ENCODE measurements around the gene TMEM125.

Gene TMEM125

DNA sequence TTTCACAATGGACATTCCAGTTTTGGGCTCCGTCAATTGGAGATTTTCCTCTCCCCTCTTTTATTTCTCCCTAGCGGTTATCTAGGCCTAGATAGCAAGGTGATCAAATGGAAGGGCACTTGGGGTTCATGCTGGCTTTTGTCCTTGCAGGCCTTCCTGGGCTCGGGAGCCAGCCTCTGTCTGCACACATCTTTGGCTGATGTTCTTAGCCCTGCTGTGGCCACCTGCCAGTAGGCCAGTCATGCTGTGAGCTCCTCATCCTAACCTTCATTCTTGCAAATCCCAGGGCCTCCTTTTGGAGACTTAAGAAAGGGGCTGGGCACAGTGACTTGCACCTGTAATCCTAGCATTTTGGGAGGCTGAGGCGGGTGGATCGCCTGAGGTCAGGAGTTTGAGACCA is 44.5 kb downstream of the TMEM125 start:
- DNase-seq, result no peak

DNA sequence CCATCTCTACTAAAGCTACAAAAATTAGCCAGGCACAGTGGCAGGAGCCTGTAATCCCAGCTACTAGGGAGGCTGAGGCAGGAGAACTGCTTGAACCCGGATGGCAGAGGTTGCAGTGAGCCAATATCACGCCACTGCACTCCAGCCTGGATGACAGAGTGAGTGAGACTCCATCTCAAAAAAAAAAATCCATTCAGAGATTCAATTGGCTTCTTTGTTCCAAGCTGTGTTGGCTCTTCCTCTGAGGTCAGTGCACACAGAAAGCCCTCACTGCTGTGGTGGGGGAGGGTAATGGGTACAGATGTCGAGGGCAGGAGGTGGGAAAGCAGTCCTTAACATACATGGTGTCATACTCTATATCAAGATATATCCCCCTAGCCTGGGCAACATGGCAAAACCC is 45.7 kb downstream of the TMEM125 start:
- no peak for DNase-seq

DNA sequence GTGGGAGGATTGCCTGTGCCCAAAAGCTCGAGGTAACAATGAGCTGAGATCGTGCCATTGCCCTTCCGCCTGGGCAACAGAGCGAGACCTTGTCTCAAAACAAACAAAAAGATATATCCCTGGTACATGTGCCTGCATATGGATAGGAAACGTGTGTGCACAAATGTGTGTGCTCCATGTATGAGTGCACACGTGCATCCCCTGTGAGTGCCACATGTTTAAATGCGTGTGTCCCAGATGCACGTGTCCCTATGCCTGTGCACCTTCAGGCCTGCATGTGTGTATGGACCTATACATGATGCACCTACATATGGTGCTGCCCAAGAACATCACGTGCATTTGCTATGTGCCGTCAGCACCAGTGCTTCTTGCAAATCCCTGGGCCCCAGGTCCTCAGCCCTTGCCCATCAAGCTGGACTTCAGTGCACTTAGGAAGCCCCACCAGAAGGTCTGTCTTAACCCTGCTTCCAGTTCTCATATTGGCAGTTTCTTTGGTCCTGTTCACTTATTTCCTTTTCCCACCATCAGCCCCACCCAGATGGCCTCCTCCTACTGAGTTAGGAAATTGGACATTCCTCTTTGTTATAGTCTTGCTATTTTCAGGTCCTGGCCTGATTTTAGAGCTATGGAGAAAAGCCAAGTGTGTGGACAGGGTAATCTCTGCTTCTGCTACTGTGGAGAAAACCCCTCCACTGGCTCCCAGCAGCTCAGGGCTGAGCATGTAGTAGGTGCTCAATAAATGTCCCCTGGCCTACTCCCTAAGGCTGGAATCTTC is 46.4 kb downstream of the TMEM125 start:
- no peak for DNase-seq

DNA sequence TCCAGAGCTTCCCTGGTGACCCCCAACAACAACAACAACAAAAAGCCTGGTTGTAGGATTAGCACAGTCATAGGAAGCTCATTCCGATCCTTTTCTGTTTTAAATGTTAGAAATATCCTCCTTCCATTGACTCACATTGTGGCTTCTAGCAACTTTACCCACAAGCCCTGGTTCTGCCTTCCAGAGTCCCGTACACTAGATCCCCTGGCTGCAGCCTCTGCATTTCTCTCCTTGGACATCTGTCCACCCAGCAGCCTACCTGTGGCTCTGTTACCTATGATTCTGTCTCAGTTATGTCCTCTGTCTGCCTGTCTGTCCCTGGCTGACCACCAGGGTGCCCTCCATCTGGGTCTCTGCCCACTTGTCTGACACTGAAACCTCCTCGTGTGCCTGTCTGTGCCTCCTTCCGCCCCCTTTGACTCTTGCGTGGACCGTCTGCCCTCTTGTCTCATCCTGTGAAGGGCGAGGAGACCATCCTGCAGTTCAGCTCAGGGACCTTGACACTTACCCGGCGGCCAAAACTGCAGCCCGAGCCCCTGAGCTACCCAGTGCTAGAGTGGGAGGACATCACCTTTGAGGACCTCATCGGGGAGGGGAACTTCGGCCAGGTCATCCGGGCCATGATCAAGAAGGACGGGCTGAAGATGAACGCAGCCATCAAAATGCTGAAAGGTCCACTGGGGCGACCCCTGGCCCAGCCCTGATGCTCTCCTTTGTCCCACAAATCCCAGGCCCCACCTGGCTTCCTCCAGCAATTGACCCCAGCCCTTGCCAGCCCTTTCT is 47.1 kb downstream of the TMEM125 start:
- DNase-seq, result no peak

DNA sequence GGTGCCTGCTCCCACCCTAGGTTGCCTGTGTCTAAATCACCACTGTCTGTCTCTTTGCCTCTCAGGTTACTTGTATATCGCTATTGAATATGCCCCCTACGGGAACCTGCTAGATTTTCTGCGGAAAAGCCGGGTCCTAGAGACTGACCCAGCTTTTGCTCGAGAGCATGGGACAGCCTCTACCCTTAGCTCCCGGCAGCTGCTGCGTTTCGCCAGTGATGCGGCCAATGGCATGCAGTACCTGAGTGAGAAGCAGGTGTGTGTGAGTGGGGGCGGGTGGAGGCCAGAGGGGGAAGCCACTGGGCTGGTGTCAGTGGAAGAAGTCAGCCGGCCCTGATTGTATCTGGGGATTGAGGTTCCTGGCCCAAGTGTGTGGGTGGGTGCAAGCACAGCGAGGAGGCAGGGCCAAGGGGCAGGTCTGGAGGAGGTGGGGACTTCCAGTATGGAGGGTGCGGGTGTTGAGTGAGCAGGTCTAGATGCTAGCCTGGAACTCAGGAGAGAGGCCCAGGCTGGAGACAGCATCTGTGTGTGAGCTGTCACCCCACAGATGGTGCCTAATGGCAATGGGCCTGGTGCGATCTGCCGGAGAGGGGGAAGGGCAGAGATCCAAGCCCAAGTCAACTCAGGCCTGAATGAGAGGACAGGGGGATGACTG is 48.2 kb downstream of the TMEM125 start:
- no peak for DNase-seq

DNA sequence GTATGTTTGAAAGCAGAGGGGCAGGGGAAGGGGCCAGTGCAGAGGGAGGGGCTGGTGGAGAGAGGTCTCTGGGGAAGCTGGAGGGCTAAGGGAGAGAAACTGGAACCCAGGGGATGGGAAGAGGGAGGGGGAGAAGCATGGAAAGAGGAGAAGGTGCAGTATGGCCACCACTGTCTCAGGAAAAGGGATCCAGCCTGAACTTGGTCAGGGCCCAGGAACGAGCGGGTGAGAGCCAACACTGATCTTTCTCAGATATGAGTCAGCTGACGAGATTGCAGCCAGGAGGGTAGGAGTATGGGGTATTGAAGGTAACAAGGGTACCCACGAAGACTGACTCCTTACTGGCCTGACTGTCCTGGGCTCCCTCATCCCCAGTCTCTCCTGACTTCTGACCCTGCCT is 49.0 kb downstream of the TMEM125 start:
- no peak for DNase-seq

DNA sequence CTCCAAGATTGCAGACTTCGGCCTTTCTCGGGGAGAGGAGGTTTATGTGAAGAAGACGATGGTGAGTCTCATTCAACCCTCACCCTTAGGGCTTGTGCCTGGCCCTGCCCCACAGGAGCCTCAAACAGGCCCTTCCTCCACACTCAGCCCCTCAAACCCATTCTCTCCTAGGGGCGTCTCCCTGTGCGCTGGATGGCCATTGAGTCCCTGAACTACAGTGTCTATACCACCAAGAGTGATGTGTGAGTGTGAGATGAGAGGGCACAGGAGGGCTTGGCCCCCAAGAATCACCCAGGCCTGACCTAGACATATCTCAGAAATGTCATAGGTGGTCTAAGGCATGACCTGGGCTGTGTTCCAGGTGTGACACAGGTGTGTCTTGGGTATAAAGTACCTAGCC is 49.5 kb downstream of the TMEM125 start:
- no peak for DNase-seq

DNA sequence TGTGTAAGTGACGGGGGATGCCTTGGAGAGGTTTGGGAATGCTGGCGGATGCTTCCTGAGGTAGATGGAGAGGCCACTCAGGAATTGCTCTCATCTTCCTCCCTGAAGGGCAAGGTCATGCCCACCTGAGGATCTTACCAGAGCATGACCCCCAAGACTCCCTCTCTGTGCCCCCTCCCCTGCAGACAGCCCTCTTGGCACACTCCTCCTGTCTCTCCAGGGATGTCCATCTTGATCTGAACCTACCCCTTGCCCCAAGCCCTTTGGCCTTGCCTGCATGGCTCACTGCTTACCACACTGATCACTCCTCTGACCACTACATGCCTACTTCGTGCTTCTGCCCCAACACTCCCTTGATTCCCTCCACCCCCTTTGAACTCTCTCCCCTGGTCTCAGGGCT is 50.0 kb downstream of the TMEM125 start:
- no peak for DNase-seq

DNA sequence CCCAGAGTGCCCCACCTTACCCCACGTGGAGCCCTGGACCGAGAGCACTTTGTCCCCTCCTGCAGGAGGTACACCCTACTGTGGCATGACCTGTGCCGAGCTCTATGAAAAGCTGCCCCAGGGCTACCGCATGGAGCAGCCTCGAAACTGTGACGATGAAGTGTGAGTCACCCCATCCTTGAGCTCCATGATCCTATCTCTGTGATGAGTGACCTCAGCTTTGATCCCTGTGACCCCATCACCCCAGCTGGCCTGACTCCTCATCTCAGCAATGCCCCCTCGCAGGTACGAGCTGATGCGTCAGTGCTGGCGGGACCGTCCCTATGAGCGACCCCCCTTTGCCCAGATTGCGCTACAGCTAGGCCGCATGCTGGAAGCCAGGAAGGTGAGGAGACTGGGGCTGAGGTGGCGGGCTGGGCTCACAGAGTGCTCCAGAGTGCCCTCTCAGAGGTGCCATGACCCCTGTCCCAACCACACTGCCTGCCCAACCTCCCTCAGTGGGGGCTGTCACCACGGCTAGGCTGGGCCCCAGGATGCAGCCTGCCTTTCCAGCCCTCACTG is 51.6 kb downstream of the TMEM125 start:
- DNase-seq, result no peak

DNA sequence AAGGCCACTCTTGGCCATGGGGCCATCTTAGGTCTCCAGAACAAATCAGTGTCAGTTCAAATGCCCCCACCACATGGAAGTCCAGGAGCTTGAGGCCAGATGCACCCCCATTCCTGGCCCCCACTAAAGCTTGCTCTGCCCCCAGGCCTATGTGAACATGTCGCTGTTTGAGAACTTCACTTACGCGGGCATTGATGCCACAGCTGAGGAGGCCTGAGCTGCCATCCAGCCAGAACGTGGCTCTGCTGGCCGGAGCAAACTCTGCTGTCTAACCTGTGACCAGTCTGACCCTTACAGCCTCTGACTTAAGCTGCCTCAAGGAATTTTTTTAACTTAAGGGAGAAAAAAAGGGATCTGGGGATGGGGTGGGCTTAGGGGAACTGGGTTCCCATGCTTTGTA is 52.7 kb downstream of the TMEM125 start:
- no peak for DNase-seq

All from NCI-H1417 treated with DMSO at 0.1 percent for 48 hours (cell line).